Activated naive CD8-positive, alpha-beta T cell treated with anti-CD3 and anti-CD28 coated beads for 36 hours (primary cell): Measurements from ENCODE around the gene AMBRA1. TPM values are rescaled to one million over a fixed set of nuclear protein-coding genes. Genes with fewer than 3 reads are reported as not detected.

Experiments
- DNase-seq: peaks from one replicate; pipeline ENCODE4 v3.0.0; 2021
- H3K27ac Mint-ChIP-seq: one replicate; pipeline ENCODE4 v1.8.0; 2022; ENCODE audit warnings: mild to moderate bottlenecking, moderate library complexity, mixed read lengths
- H3K27me3 Mint-ChIP-seq: one replicate; pipeline ENCODE4 v1.8.0; 2022; ENCODE audit warnings: mild to moderate bottlenecking, mixed read lengths
- H3K36me3 Mint-ChIP-seq: one replicate; pipeline ENCODE4 v1.8.0; 2021; ENCODE audit warnings: mild to moderate bottlenecking, mixed read lengths
- H3K4me1 Mint-ChIP-seq: one replicate; pipeline ENCODE4 v1.8.0; 2021; ENCODE audit warnings: mixed read lengths
- H3K4me3 Mint-ChIP-seq: one replicate; pipeline ENCODE4 v1.8.0; 2022; ENCODE audit warnings: mild to moderate bottlenecking, moderate library complexity, mixed read lengths
- H3K9me3 Mint-ChIP-seq: one replicate; pipeline ENCODE4 v1.8.0; 2022; ENCODE audit warnings: mixed read lengths
- total RNA-seq, 2 experiments: library from RNA; stranded (reverse); gene quantifications; one replicate each; pipeline ENCODE4 v1.2.3, GENCODE V29; 2021

Gene AMBRA1
- total RNA-seq, 2 experiments from 2014 or later, result 24.6 to 27.2 TPM

- Mint-ChIP-seq H3K27me3 (no peaks in the 10 kb centered on the region), H3K4me3 (no peak overlapping the region), H3K4me1 (peaks cover 47% of the 10 kb centered on the region), H3K27ac (no peak overlapping the region), H3K36me3 (peaks cover 5% of the 10 kb centered on the region), H3K9me3 (no peaks in the 10 kb centered on the region)
- DNase-seq, result no peak
Measured at GRCh38 chr11:46363455-46364005, 230.3 kb downstream of the AMBRA1 start.

DNA sequence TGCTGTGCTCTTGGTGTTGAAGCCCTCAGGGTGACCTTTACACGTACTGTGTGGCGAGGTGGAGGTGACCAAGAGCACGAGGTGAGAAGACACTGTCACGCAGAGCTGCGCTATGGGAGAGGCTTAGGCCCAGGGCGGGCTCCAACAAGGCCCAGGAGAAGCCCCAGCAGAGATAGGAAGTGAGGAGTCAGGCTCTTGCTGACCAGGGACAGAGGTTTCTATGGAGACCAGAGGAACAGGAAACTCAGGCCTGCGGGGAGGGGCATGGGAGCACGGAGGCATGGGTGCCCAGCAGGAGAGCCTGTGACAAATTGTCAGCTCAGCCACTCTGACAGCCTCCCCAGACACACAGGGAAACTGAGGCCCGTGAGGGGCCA lies 230.8 kb downstream of the AMBRA1 start:
- H3K36me3 Mint-ChIP-seq, result peaks cover 5% of the 10 kb centered on the region
- no peaks in the 10 kb centered on the region for H3K27me3 Mint-ChIP-seq
- peak overlapping the region; percentile 74 for H3K27ac Mint-ChIP-seq
- H3K4me3 Mint-ChIP-seq, result no peak overlapping the region
- peaks cover 48% of the 10 kb centered on the region for H3K4me1 Mint-ChIP-seq
- no peak for DNase-seq
- H3K9me3 Mint-ChIP-seq, result no peaks in the 10 kb centered on the region

GRCh38 chr11:46362156-46363030 lies 231.4 kb downstream of the AMBRA1 start:
- Mint-ChIP-seq H3K9me3 (no peaks in the 10 kb centered on the region), H3K36me3 (peaks cover 5% of the 10 kb centered on the region), H3K4me1 (peaks cover 52% of the 10 kb centered on the region), H3K4me3 (peak overlapping the region; percentile 78), H3K27ac (peak overlapping the region; percentile 91), H3K27me3 (no peaks in the 10 kb centered on the region)
- no peak for DNase-seq

- Mint-ChIP-seq H3K9me3 (no peaks in the 10 kb centered on the region), H3K27ac (peak overlapping the region; percentile 91), H3K36me3 (peaks cover 5% of the 10 kb centered on the region), H3K27me3 (no peaks in the 10 kb centered on the region), H3K4me3 (peak overlapping the region; percentile 78), H3K4me1 (peaks cover 55% of the 10 kb centered on the region)
- DNase-seq, result peak; percentile 76
Measured at GRCh38 chr11:46361283-46362155, 232.3 kb downstream of the AMBRA1 start.

- H3K36me3 Mint-ChIP-seq, result peaks cover 7% of the 10 kb centered on the region
- peak overlapping the region; percentile 78 for H3K4me3 Mint-ChIP-seq
- peak overlapping the region; percentile 91 for H3K27ac Mint-ChIP-seq
- no peaks in the 10 kb centered on the region for H3K27me3 Mint-ChIP-seq
- H3K4me1 Mint-ChIP-seq, result peaks cover 60% of the 10 kb centered on the region
- H3K9me3 Mint-ChIP-seq, result no peaks in the 10 kb centered on the region
- no peak for DNase-seq
Measured at GRCh38 chr11:46360878-46361277, 232.9 kb downstream of the AMBRA1 start.

DNA sequence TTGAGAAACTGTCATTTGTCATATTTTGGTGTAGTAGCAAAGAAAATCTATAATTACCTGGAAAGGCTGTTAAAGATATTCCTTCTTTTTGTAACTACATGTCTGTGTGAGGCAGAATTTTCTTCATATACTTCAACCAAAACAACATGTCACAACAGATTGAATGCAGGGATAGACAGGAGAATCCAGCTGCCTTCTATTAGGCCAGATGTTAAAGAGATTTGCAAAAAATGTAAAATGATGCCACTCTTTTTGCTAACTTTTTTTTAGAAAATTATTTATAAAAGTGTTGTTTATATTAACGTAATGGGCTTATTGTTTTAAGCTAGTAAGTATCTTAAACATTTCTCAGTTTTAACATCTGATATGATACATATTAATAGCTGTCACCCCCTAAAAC lies 233.9 kb downstream of the AMBRA1 start:
- no peaks in the 10 kb centered on the region for H3K27me3 Mint-ChIP-seq
- no peak overlapping the region for H3K4me3 Mint-ChIP-seq
- H3K4me1 Mint-ChIP-seq, result peaks cover 60% of the 10 kb centered on the region
- no peaks in the 10 kb centered on the region for H3K9me3 Mint-ChIP-seq
- H3K36me3 Mint-ChIP-seq, result peaks cover 13% of the 10 kb centered on the region
- H3K27ac Mint-ChIP-seq, result no peak overlapping the region
- no peak for DNase-seq

- peak overlapping the region; percentile 79 for H3K27ac Mint-ChIP-seq
- no peak for DNase-seq
- no peaks in the 10 kb centered on the region for H3K9me3 Mint-ChIP-seq
- H3K4me1 Mint-ChIP-seq, result peaks cover 68% of the 10 kb centered on the region
- H3K36me3 Mint-ChIP-seq, result peaks cover 16% of the 10 kb centered on the region
- H3K27me3 Mint-ChIP-seq, result no peaks in the 10 kb centered on the region
- no peak overlapping the region for H3K4me3 Mint-ChIP-seq
Measured at GRCh38 chr11:46357483-46357936, 236.3 kb downstream of the AMBRA1 start.

GRCh38 chr11:46356924-46357482 lies 236.8 kb downstream of the AMBRA1 start:
- no peak for DNase-seq
- H3K27me3 Mint-ChIP-seq, result no peaks in the 10 kb centered on the region
- no peaks in the 10 kb centered on the region for H3K9me3 Mint-ChIP-seq
- H3K4me3 Mint-ChIP-seq, result peak overlapping the region; percentile 14
- peaks cover 67% of the 10 kb centered on the region for H3K4me1 Mint-ChIP-seq
- H3K27ac Mint-ChIP-seq, result peak overlapping the region; percentile 69
- H3K36me3 Mint-ChIP-seq, result peaks cover 17% of the 10 kb centered on the region

DNA sequence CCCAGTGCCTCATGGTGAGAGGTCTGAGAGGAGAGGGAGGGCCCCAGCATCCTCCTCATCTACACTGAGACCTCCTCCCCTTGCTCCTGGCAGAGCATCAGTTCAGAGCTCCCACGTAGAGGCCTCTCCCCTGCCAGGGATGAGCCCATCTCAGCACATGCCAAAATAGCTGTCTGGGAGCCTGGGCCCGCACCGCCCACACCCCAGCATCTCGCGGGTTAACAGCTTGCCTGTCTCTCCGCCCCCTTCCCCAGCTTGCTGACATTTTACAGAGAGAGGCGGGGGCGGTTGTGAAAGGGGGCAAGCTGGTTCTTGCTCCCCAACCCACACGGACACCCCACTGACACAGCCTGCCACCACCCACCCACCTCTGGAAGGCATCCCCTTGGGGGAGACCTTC lies 240.1 kb downstream of the AMBRA1 start:
- Mint-ChIP-seq H3K4me1 (peaks cover 76% of the 10 kb centered on the region), H3K27me3 (no peaks in the 10 kb centered on the region), H3K4me3 (peak overlapping the region; percentile 83), H3K36me3 (peaks cover 22% of the 10 kb centered on the region), H3K9me3 (no peaks in the 10 kb centered on the region), H3K27ac (peak overlapping the region; percentile 92)
- peak; percentile 81 for DNase-seq

GRCh38 chr11:46352063-46352841 lies 241.6 kb downstream of the AMBRA1 start:
- Mint-ChIP-seq H3K27me3 (no peaks in the 10 kb centered on the region), H3K27ac (peak overlapping the region; percentile 92), H3K9me3 (no peaks in the 10 kb centered on the region), H3K36me3 (peaks cover 21% of the 10 kb centered on the region), H3K4me1 (peaks cover 69% of the 10 kb centered on the region), H3K4me3 (peak overlapping the region; percentile 83)
- DNase-seq, result peak; percentile 84

DNA sequence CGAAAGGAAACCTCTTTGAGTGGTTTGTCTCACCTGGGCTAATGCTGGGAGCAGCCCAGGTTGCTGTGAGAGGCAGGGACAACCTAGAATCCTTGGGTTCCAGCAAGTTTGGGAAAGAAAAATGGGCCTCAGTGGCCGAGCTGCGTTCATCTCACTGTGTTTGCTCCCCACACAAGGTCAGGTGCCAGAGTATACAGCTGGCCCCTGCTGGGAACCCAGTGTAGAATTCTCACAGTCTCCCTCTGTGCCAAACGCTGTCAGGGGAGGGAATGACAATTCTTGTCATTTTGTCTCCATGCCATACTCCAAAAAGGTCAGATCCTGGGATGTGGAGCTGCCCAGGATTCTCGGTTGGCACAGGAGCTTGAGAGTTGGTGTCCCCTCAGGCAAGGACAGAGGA lies 242.2 kb downstream of the AMBRA1 start:
- Mint-ChIP-seq H3K9me3 (no peaks in the 10 kb centered on the region), H3K4me3 (peak overlapping the region; percentile 83), H3K36me3 (peaks cover 21% of the 10 kb centered on the region), H3K4me1 (peaks cover 67% of the 10 kb centered on the region), H3K27ac (peak overlapping the region; percentile 72), H3K27me3 (no peaks in the 10 kb centered on the region)
- no peak for DNase-seq

- no peak for DNase-seq
- peaks cover 21% of the 10 kb centered on the region for H3K36me3 Mint-ChIP-seq
- no peaks in the 10 kb centered on the region for H3K9me3 Mint-ChIP-seq
- peak overlapping the region; percentile 72 for H3K27ac Mint-ChIP-seq
- peaks cover 67% of the 10 kb centered on the region for H3K4me1 Mint-ChIP-seq
- no peaks in the 10 kb centered on the region for H3K27me3 Mint-ChIP-seq
- H3K4me3 Mint-ChIP-seq, result peak overlapping the region; percentile 83
Measured at GRCh38 chr11:46351148-46351547, 242.7 kb downstream of the AMBRA1 start.

DNA sequence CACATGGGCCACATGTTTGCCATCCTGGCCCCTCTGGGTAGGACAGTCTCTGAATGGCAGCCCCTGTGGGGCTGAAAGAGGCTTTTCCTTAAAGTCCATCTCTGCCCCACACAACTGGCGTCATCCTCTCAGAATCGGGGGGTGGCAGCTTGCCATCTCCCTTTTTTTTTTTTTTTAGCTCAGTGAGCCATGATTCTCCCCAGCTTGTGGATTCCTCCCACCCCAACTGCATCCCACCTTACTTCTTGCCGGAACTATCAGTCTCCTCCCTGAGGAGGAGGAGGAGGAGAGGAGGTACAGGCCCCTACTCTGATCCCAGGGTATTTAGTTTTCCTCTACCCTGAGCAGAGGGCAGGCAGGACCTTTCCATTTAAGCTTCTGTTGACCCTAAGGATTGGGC lies 243.1 kb downstream of the AMBRA1 start:
- Mint-ChIP-seq H3K27ac (peak overlapping the region; percentile 72), H3K9me3 (no peaks in the 10 kb centered on the region), H3K4me1 (peaks cover 71% of the 10 kb centered on the region), H3K27me3 (no peaks in the 10 kb centered on the region), H3K36me3 (peaks cover 16% of the 10 kb centered on the region), H3K4me3 (no peak overlapping the region)
- no peak for DNase-seq
